Endothelial cell of hepatic sinusoid (primary cell): ENCODE data around the gene PPP1R1B.

Source experiments
- in situ Hi-C: cut with HindIII; loops from 2 replicates; pipeline ENCODE4 v1.10.0; 2017; ENCODE audit warnings: low sequenced_read_pairs

The PPP1R1B gene

GRCh38 chr17:39600288-39600996 is 26.3 kb upstream of the PPP1R1B start:
- in situ Hi-C loops = no loop called here

- in situ Hi-C loops = no loop called here
Measured at GRCh38 chr17:39600997-39601597, 25.7 kb upstream of the PPP1R1B start.

GRCh38 chr17:39601758-39602532 is 24.8 kb upstream of the PPP1R1B start:
- in situ Hi-C loops = no loop called here

GRCh38 chr17:39602533-39603303 is 24.0 kb upstream of the PPP1R1B start:
- in situ Hi-C loops = no loop called here

GRCh38 chr17:39603304-39604016 is 23.3 kb upstream of the PPP1R1B start:
- in situ Hi-C loops = no loop called here

GRCh38 chr17:39604911-39605491 is 21.8 kb upstream of the PPP1R1B start:
- in situ Hi-C loops = no loop called here

GRCh38 chr17:39605492-39606433 is 21.0 kb upstream of the PPP1R1B start:
- in situ Hi-C loops = no loop called here

GRCh38 chr17:39606434-39607056 is 20.2 kb upstream of the PPP1R1B start:
- in situ Hi-C loops = no loop called here

GRCh38 chr17:39607057-39607850 is 19.5 kb upstream of the PPP1R1B start:
- in situ Hi-C loops = no loop called here

GRCh38 chr17:39607851-39608130 is 19.0 kb upstream of the PPP1R1B start, which contains the start of gene NEUROD2:
Gene NEUROD2, minus strand, starts transcription at chr17:39607920. Its CDS starts 1,321 bp downstream, at chr17:39606599.
- in situ Hi-C loops = no loop called here

- in situ Hi-C loops = no loop called here
Measured at GRCh38 chr17:39608142-39608981, 18.4 kb upstream of the PPP1R1B start.

- in situ Hi-C loops = loop anchor here (10.0 kb wide), 1 partner anchor 65 kb away; no protein-coding TSS in a partner anchor
Measured at GRCh38 chr17:39609416-39610025, 17.2 kb upstream of the PPP1R1B start.

GRCh38 chr17:39611401-39612112 is 15.2 kb upstream of the PPP1R1B start:
- in situ Hi-C loops = loop anchor here (10.0 kb wide), 1 partner anchor 63 kb away; no protein-coding TSS in a partner anchor

GRCh38 chr17:39612291-39612894 is 14.4 kb upstream of the PPP1R1B start:
- in situ Hi-C loops = loop anchor here (10.0 kb wide), 1 partner anchor 62 kb away; no protein-coding TSS in a partner anchor

GRCh38 chr17:39612935-39613464 is 13.8 kb upstream of the PPP1R1B start:
- in situ Hi-C loops = loop anchor here (10.0 kb wide), 1 partner anchor 62 kb away; no protein-coding TSS in a partner anchor
